Heart left ventricle (tissue), 13 donors: ENCODE data around the gene IPO5.

Experiments
- CTCF ChIP-seq, 12 donors: fragments of 200-600 bp; sonication (generic) in 4 of 12; IDR thresholded peaks; one replicate each; pipeline versions ENCODE4 v1.5.0 to v1.8.0; 2018 to 2022; ENCODE audit warnings: antibody characterized with exemption in 12 of 12, mild to moderate bottlenecking in 5 of 12
- POLR2A ChIP-seq, 2 donors: fragments of 450-650 bp; IDR thresholded peaks; one replicate each; pipeline ENCODE4 v1.6.1; 2017; ENCODE audit warnings: antibody characterized with exemption in 2 of 2, mild to moderate bottlenecking in 2 of 2, moderate library complexity in 2 of 2
- donor health status: ischemic (EF 13 %, LVEDD 7.1; RV severe dilation, severe dysfunction).
- donor health status: DM: no; HTN: yes; CAD: no.
- donor health status: DM: no; HTN: no; CAD: no.
- donor health status: ischemic (EF 25% LVEDD 6.9; RV normal size, moderate dysfunction).
- donor health status: ischemic (EF 25% LVEDD 5.7; RV mildly dilated, moderate dysfunction).
- donor health status: ischemic (EF 35%, LVEDD 5.7; RV mildly dilated, moderate dysfunction).
- donor health status: nonischemic (EF 11% LVEDD 7.7; RV severe dilation, severe dysfunction).
- donor health status: DM: yes; HTN: yes; CAD: no.
- donor health status: PGD.
- donor health status: ischemic (EF 29% LVEDD 5.4; RV normal size, mild dysfunction).
- donor health status: nonischemic (EF 23%, LVEDD 6.1; RV moderate dilation, normal function).

GRCh38 chr13:97979051-97979450, 25.6 kb downstream of the IPO5 start:
- TF ChIP-seq CTCF (IDR thresholded peaks at IDR 0.05) (no peak), POLR2A (IDR thresholded peaks at IDR 0.05) (no peak)
